SKM-1 (cell line): ENCODE measurements around the gene GPAT3.
"Not testable (repeated sequence)": the region's sequence is repeated elsewhere in the genome, so short reads cannot be mapped to it uniquely, and the experiment has no call there.

ENCODE experiments used
- DNase-seq: peaks from one replicate; lab custom pipeline; 2025; ENCODE audit not compliant: unreplicated experiment; lab: John Stamatoyannopoulos, UW

The GPAT3 gene

GRCh38 chr4:83535520-83536361 lies at the start of gene GPAT3:
TSS of gene GPAT3 (plus strand) at chr4:83536108. CDS start at chr4:83536623, 515 bp downstream.
- peak; percentile 67 for DNase-seq

- DNase-seq: peak; percentile 6
Measured at GRCh38 chr4:83486457-83487129, 49.3 kb upstream of the GPAT3 start.

GRCh38 chr4:83489711-83490326 lies 46.1 kb upstream of the GPAT3 start:
- DNase-seq: no peak

- peak; percentile 14 for DNase-seq
Measured at GRCh38 chr4:83490876-83491450, 44.9 kb upstream of the GPAT3 start.

- DNase-seq: not testable (repeated sequence)
Measured at GRCh38 chr4:83496085-83496917, 39.6 kb upstream of the GPAT3 start.

- no peak for DNase-seq
Measured at GRCh38 chr4:83498187-83498586, 37.7 kb upstream of the GPAT3 start.

- not testable (repeated sequence) for DNase-seq
Measured at GRCh38 chr4:83501671-83502070, 34.2 kb upstream of the GPAT3 start.

GRCh38 chr4:83503974-83504373 lies 31.9 kb upstream of the GPAT3 start:
- no peak for DNase-seq

- no peak for DNase-seq
Measured at GRCh38 chr4:83504503-83504902, 31.4 kb upstream of the GPAT3 start.

GRCh38 chr4:83504996-83505395 lies 30.9 kb upstream of the GPAT3 start:
- no peak for DNase-seq

- peak; percentile 32 for DNase-seq
Measured at GRCh38 chr4:83509156-83509585, 26.7 kb upstream of the GPAT3 start.

GRCh38 chr4:83510442-83510841 lies 25.5 kb upstream of the GPAT3 start:
- no peak for DNase-seq

GRCh38 chr4:83516042-83516772 lies 19.7 kb upstream of the GPAT3 start:
- no peak for DNase-seq

GRCh38 chr4:83522239-83522638 lies 13.7 kb upstream of the GPAT3 start:
- no peak for DNase-seq

- DNase-seq: no peak
Measured at GRCh38 chr4:83527671-83528070, 8.2 kb upstream of the GPAT3 start.

- no peak for DNase-seq
Measured at GRCh38 chr4:83536362-83537272, 709 bp downstream of the GPAT3 start.

- DNase-seq: no peak
Measured at GRCh38 chr4:83542225-83542624, 6.3 kb downstream of the GPAT3 start.

- no peak for DNase-seq
Measured at GRCh38 chr4:83546786-83547185, 10.9 kb downstream of the GPAT3 start.
